ENCODE data around the gene CDH20.

DNA sequence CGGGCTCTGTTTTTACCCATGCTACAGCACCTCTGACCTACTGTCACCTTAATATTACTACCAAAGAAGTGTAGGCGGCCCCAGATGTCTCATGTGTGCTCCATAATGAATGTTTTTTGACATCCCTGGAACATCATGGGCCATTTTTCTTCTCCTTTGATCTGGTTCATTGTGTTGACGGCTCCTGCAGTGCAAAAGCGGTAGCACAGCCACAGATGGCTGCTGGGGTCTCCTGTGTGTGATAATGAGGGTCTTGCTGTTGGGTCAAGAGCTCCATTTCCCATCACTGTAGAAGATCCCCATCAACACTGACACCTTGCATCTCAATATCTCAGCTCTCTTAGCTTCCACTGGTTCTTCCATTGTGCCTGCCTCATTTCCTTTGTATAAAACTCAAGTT, 95.0 kb downstream of the CDH20 start:
- no peak for TF ChIP-seq EZH2 (IDR thresholded peaks at IDR 0.05)
- no peak for TF ChIP-seq POLR2AphosphoS5 (IDR thresholded peaks at IDR 0.05; ENCODE audit: borderline replicate concordance, low read depth, low read length)

All from SK-N-MC (cell line).